Liver (tissue), 9 donors: Measurements from ENCODE around the gene CCN2. TPM values are rescaled to one million over a fixed set of nuclear protein-coding genes. Genes with fewer than 3 reads are reported as not detected.

Experiments
- DNase-seq: peaks from one replicate; pipeline ENCODE4 v3.0.0-alpha.2; 2017; ENCODE audit warnings: low spot score
- H3K27ac ChIP-seq, 2 donors: one replicate each; pipeline ENCODE4 v1.7.0; 2013; ENCODE audit warnings: inconsistent platforms in 2 of 2, low read length in 2 of 2, control low read depth in 1 of 2, low read depth in 1 of 2, mild to moderate bottlenecking in 1 of 2
- H3K27me3 ChIP-seq, 4 donors: one replicate each; pipeline versions ENCODE4 v1.6.1 to v1.7.0; 2013; ENCODE audit warnings: low read length in 3 of 4, inconsistent platforms in 1 of 4, mild to moderate bottlenecking in 1 of 4, moderate library complexity in 1 of 4; ENCODE audit not compliant: control insufficient read depth in 4 of 4, insufficient read depth in 4 of 4
- H3K36me3 ChIP-seq, 4 donors: one replicate each; pipeline versions ENCODE4 v1.6.1 to v1.7.0; 2013; ENCODE audit warnings: low read length in 3 of 4, mild to moderate bottlenecking in 3 of 4, low read depth in 1 of 4, moderate library complexity in 1 of 4; ENCODE audit not compliant: control insufficient read depth in 4 of 4, insufficient read depth in 3 of 4
- H3K4me1 ChIP-seq, 4 donors: one replicate each; pipeline versions ENCODE4 v1.6.1 to v1.7.0; 2013; ENCODE audit warnings: low read length in 3 of 4, mild to moderate bottlenecking in 3 of 4, moderate library complexity in 1 of 4; ENCODE audit not compliant: control insufficient read depth in 4 of 4, insufficient read depth in 4 of 4
- H3K4me3 ChIP-seq, 3 donors: one replicate each; pipeline versions ENCODE4 v1.6.1 to v1.7.0; 2013; ENCODE audit warnings: low read length in 3 of 3, control low read depth in 1 of 3, low read depth in 1 of 3, mild to moderate bottlenecking in 1 of 3
- H3K9ac ChIP-seq, 2 donors: one replicate each; pipeline ENCODE4 v1.7.0; 2013; ENCODE audit warnings: low read length in 2 of 2, mild to moderate bottlenecking in 2 of 2, moderate library complexity in 2 of 2, control low read depth in 1 of 2, low read depth in 1 of 2
- H3K9me3 ChIP-seq, 4 donors: one replicate each; pipeline versions ENCODE4 v1.6.1 to v1.7.0; 2013; ENCODE audit warnings: low read length in 3 of 4; ENCODE audit not compliant: control insufficient read depth in 4 of 4
- EGR1 ChIP-seq, 2 donors: IDR thresholded peaks; 2 replicates each; pipeline ENCODE4 v1.6.1; 2016 to 2018; ENCODE audit warnings: antibody characterized with exemption in 2 of 2, low read depth in 2 of 2
- FOXA1 ChIP-seq: IDR thresholded peaks from 2 replicates; pipeline ENCODE4 v1.6.1; 2016; ENCODE audit warnings: antibody characterized with exemption
- FOXA2 ChIP-seq: IDR thresholded peaks from 2 replicates; pipeline ENCODE4 v1.6.1; 2016; ENCODE audit warnings: antibody characterized with exemption
- GABPA ChIP-seq, 2 donors: IDR thresholded peaks in 1 of 2; conservative IDR thresholded peaks in 1 of 2; 2 replicates each; pipeline ENCODE4 v1.6.1; 2016; ENCODE audit warnings: antibody characterized with exemption in 2 of 2, mild to moderate bottlenecking in 1 of 2, moderate library complexity in 1 of 2
- HNF4A ChIP-seq, 2 donors: conservative IDR thresholded peaks; 2 replicates each; pipeline ENCODE4 v1.6.1; 2016; ENCODE audit warnings: antibody characterized with exemption in 2 of 2, mild to moderate bottlenecking in 2 of 2
- HNF4G ChIP-seq: IDR thresholded peaks from 2 replicates; pipeline ENCODE4 v1.6.1; 2016; ENCODE audit warnings: antibody characterized with exemption
- JUND ChIP-seq, 2 donors: IDR thresholded peaks; 2 replicates each; pipeline ENCODE4 v1.6.1; 2016; ENCODE audit warnings: antibody characterized with exemption in 2 of 2
- NR2F2 ChIP-seq: IDR thresholded peaks from 2 replicates; pipeline ENCODE4 v1.6.1; 2016; ENCODE audit warnings: antibody characterized with exemption
- RAD21 ChIP-seq, 2 donors: IDR thresholded peaks; 2 replicates each; pipeline ENCODE4 v1.6.1; 2016; ENCODE audit warnings: antibody characterized with exemption in 2 of 2, mild to moderate bottlenecking in 2 of 2
- RXRA ChIP-seq, 2 donors: IDR thresholded peaks; 2 replicates each; pipeline ENCODE4 v1.6.1; 2017 to 2018; ENCODE audit warnings: antibody characterized with exemption in 2 of 2, mild to moderate bottlenecking in 1 of 2
- SP1 ChIP-seq: IDR thresholded peaks from 2 replicates; pipeline ENCODE4 v1.6.1; 2018; ENCODE audit warnings: antibody characterized with exemption, mild to moderate bottlenecking
- TAF1 ChIP-seq: conservative IDR thresholded peaks from 2 replicates; pipeline ENCODE4 v1.6.1; 2016; ENCODE audit warnings: antibody characterized with exemption, mild to moderate bottlenecking
- YY1 ChIP-seq: IDR thresholded peaks from 2 replicates; pipeline ENCODE4 v1.6.1; 2016; ENCODE audit warnings: antibody characterized with exemption, mild to moderate bottlenecking
- WGBS: extraction: QIAGEN DNeasy Blood & Tissue Kit; methylation state at CpG from one replicate; pipeline ENCODE4 v1.1.7; 2013; 5-methylcytosine and 5-hydroxymethylcytosine counted together
- polyA plus RNA-seq, 2 donors: library from polyadenylated mRNA; stranded (reverse) in 1 of 2; unstranded in 1 of 2; fragments of 200-250 nt in 1 of 2; fragments of >200 nt in 1 of 2; fragmentation: Nextera tagmentation in 1 of 2; extraction: Ambion mirVana in 1 of 2; gene quantifications; one replicate each; pipeline versions ENCODE4 v1.2.1 to v1.2.3, GENCODE V29; 2013 to 2015
- total RNA-seq, 2 donors: library from RNA; depleted of rRNA; stranded (reverse); fragments of >200 nt; gene quantifications; one replicate each; pipeline ENCODE4 v1.2.3, GENCODE V29; 2014
- TF ChIP-seq, protein P1 (sequence below): IDR thresholded peaks from 2 replicates; pipeline ENCODE4 v1.6.1; 2016; ENCODE audit warnings: antibody characterized with exemption
- TF ChIP-seq, protein P2 (sequence below): IDR thresholded peaks from 2 replicates; pipeline ENCODE4 v1.6.1; 2016; ENCODE audit warnings: antibody characterized with exemption
- TF ChIP-seq, protein P3 (sequence below): IDR thresholded peaks from 2 replicates; pipeline ENCODE4 v1.6.1; 2016; ENCODE audit warnings: antibody characterized with exemption, mild to moderate bottlenecking
- TF ChIP-seq, protein P4 (sequence below): IDR thresholded peaks from 2 replicates; pipeline ENCODE4 v1.6.1; 2016; ENCODE audit warnings: antibody characterized with exemption
- TF ChIP-seq, protein P5 (sequence below): fragments of 150-350 bp; IDR thresholded peaks from 2 replicates; pipeline ENCODE4 v1.5.1; 2017; ENCODE audit warnings: improper control_type of control experiment, low read depth, low read length; ENCODE audit not compliant: missing input control
- donor health status: healthy.
- donor health status: healthy.
- donor health status: healthy.
- donor health status: healthy.
- donor health status: healthy.

Gene CCN2
- total and polyA plus RNA-seq, 4 donors, result 7.3 to 26.9 (median 19.5) TPM

DNA sequence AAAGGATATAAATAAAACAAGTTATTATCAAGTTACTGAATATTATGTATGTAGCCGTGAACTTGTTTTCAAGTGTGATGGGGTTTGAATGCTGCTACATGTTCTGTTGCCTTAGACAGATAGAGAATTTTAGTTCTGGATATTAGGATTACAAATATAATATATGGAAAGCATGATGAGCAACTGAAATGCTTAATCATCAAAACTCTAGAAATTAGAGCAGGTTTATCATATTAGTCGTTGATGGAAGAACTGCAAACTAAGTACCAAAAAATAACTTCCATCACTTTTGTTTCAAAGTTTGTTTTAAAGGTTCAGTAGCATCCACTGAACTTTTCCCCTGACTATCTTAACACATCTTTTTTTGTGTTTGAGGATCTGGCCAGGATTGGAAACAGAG lies 49.1 kb upstream of the CCN2 start:
- Histone ChIP-seq H3K27me3 (no peaks in the 10 kb centered on the region), H3K4me1 (no peaks in the 10 kb centered on the region), H3K9me3 (peaks cover 0 to 3% (median 0%) of the 10 kb centered on the region in 4 donors), H3K4me3 (no peak overlapping the region), H3K36me3 (no peaks in the 10 kb centered on the region), H3K27ac (no peak overlapping the region), H3K9ac (no peak overlapping the region)
- TF ChIP-seq GABPA (IDR thresholded peaks at IDR 0.05 in 1 of 2, conservative IDR thresholded peaks at IDR 0.05 in 1 of 2) (no peak), NR2F2 (no peak), EGR1 (IDR thresholded peaks at IDR 0.05; ENCODE audit: low read depth in 2 of 2) (no peak), FOXA1 (no peak), HNF4A (conservative IDR thresholded peaks at IDR 0.05) (no peak), HNF4G (no peak), JUND (IDR thresholded peaks at IDR 0.05) (no peak), TAF1 (no peak), YY1 (no peak), RAD21 (IDR thresholded peaks at IDR 0.05) (no peak), FOXA2 (no peak), RXRA (IDR thresholded peaks at IDR 0.05) (no peak), SP1 (no peak)
- TF ChIP-seq, protein P1, sequence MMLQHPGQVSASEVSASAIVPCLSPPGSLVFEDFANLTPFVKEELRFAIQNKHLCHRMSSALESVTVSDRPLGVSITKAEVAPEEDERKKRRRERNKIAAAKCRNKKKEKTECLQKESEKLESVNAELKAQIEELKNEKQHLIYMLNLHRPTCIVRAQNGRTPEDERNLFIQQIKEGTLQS, result no peak
- TF ChIP-seq, protein P2, sequence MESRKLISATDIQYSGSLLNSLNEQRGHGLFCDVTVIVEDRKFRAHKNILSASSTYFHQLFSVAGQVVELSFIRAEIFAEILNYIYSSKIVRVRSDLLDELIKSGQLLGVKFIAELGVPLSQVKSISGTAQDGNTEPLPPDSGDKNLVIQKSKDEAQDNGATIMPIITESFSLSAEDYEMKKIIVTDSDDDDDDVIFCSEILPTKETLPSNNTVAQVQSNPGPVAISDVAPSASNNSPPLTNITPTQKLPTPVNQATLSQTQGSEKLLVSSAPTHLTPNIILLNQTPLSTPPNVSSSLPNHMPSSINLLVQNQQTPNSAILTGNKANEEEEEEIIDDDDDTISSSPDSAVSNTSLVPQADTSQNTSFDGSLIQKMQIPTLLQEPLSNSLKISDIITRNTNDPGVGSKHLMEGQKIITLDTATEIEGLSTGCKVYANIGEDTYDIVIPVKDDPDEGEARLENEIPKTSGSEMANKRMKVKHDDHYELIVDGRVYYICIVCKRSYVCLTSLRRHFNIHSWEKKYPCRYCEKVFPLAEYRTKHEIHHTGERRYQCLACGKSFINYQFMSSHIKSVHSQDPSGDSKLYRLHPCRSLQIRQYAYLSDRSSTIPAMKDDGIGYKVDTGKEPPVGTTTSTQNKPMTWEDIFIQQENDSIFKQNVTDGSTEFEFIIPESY, result no peak
- TF ChIP-seq, protein P3, sequence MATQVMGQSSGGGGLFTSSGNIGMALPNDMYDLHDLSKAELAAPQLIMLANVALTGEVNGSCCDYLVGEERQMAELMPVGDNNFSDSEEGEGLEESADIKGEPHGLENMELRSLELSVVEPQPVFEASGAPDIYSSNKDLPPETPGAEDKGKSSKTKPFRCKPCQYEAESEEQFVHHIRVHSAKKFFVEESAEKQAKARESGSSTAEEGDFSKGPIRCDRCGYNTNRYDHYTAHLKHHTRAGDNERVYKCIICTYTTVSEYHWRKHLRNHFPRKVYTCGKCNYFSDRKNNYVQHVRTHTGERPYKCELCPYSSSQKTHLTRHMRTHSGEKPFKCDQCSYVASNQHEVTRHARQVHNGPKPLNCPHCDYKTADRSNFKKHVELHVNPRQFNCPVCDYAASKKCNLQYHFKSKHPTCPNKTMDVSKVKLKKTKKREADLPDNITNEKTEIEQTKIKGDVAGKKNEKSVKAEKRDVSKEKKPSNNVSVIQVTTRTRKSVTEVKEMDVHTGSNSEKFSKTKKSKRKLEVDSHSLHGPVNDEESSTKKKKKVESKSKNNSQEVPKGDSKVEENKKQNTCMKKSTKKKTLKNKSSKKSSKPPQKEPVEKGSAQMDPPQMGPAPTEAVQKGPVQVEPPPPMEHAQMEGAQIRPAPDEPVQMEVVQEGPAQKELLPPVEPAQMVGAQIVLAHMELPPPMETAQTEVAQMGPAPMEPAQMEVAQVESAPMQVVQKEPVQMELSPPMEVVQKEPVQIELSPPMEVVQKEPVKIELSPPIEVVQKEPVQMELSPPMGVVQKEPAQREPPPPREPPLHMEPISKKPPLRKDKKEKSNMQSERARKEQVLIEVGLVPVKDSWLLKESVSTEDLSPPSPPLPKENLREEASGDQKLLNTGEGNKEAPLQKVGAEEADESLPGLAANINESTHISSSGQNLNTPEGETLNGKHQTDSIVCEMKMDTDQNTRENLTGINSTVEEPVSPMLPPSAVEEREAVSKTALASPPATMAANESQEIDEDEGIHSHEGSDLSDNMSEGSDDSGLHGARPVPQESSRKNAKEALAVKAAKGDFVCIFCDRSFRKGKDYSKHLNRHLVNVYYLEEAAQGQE, result no peak
- TF ChIP-seq, protein P4, sequence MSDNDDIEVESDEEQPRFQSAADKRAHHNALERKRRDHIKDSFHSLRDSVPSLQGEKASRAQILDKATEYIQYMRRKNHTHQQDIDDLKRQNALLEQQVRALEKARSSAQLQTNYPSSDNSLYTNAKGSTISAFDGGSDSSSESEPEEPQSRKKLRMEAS, result no peak
- TF ChIP-seq, protein P5, sequence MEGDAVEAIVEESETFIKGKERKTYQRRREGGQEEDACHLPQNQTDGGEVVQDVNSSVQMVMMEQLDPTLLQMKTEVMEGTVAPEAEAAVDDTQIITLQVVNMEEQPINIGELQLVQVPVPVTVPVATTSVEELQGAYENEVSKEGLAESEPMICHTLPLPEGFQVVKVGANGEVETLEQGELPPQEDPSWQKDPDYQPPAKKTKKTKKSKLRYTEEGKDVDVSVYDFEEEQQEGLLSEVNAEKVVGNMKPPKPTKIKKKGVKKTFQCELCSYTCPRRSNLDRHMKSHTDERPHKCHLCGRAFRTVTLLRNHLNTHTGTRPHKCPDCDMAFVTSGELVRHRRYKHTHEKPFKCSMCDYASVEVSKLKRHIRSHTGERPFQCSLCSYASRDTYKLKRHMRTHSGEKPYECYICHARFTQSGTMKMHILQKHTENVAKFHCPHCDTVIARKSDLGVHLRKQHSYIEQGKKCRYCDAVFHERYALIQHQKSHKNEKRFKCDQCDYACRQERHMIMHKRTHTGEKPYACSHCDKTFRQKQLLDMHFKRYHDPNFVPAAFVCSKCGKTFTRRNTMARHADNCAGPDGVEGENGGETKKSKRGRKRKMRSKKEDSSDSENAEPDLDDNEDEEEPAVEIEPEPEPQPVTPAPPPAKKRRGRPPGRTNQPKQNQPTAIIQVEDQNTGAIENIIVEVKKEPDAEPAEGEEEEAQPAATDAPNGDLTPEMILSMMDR, result no peak
- 88% methylated on average over 2 of the region's 2 CpGs for WGBS
- DNase-seq, result no peak
